Gastrocnemius medialis (tissue), 4 donors: ENCODE results near the gene CDC42BPG.

Experiments
- POLR2A ChIP-seq, 2 donors: fragments of 450-650 bp; IDR thresholded peaks; one replicate each; pipeline ENCODE4 v1.6.1; 2017; ENCODE audit warnings: antibody characterized with exemption in 2 of 2, mild to moderate bottlenecking in 2 of 2, moderate library complexity in 2 of 2
- TF ChIP-seq, protein P1 (sequence below), 5 experiments: fragments of 450-650 bp in 3 of 5; fragments of 200-600 bp in 2 of 5; sonication (generic) in 2 of 5; IDR thresholded peaks in 4 of 5; conservative IDR thresholded peaks in 1 of 5; 1 replicate in 4 of 5; 2 replicates in 1 of 5; pipeline ENCODE4 v1.5.1; 2016 to 2019; ENCODE audit warnings: antibody characterized with exemption in 5 of 5, mild to moderate bottlenecking in 3 of 5, moderate library complexity in 3 of 5

GRCh38 chr11:64875369-64876228, 31.1 kb upstream of the CDC42BPG start:
- TF ChIP-seq, protein P1, sequence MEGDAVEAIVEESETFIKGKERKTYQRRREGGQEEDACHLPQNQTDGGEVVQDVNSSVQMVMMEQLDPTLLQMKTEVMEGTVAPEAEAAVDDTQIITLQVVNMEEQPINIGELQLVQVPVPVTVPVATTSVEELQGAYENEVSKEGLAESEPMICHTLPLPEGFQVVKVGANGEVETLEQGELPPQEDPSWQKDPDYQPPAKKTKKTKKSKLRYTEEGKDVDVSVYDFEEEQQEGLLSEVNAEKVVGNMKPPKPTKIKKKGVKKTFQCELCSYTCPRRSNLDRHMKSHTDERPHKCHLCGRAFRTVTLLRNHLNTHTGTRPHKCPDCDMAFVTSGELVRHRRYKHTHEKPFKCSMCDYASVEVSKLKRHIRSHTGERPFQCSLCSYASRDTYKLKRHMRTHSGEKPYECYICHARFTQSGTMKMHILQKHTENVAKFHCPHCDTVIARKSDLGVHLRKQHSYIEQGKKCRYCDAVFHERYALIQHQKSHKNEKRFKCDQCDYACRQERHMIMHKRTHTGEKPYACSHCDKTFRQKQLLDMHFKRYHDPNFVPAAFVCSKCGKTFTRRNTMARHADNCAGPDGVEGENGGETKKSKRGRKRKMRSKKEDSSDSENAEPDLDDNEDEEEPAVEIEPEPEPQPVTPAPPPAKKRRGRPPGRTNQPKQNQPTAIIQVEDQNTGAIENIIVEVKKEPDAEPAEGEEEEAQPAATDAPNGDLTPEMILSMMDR (IDR thresholded peaks at IDR 0.05 in 4 of 5, conservative IDR thresholded peaks at IDR 0.05 in 1 of 5) = no peak
- TF ChIP-seq POLR2A (IDR thresholded peaks at IDR 0.05) = no peak
